SK-N-SH (cell line): ENCODE results near the gene FADS1. TPM values are rescaled to one million over a fixed set of nuclear protein-coding genes. Genes with fewer than 3 reads are reported as not detected.

Experiments
- CTCF ChIA-PET: fragments of 300-600, 350-600 bp; formaldehyde crosslinking; extraction: SDS; loops from one replicate; lab custom pipeline; 2021; lab: Yijun Ruan, JAX
- POLR2A ChIA-PET: fragments of 350-600 bp; sonication (Branson Sonifier 250); formaldehyde crosslinking; extraction: SDS; loops from one replicate; lab custom pipeline; 2020; ENCODE audit warnings: antibody characterized with exemption, inconsistent platforms; lab: Yijun Ruan, JAX
- DNase-seq: peaks from one replicate; pipeline ENCODE4 v3.0.0; 2012
- H2AFZ ChIP-seq: fragments of 200-600 bp; sonication (generic); 2 replicates; pipeline ENCODE4 v1.8.1; 2016; ENCODE audit warnings: antibody characterized with exemption, mild to moderate bottlenecking, low read depth
- H3F3A ChIP-seq: fragments of 200-600 bp; sonication (generic); replicated peaks from 2 replicates; pipeline ENCODE3; 2016; ENCODE audit warnings: antibody characterized with exemption, mild to moderate bottlenecking; ENCODE audit not compliant: insufficient read depth
- H3K27ac ChIP-seq, 2 experiments: fragments of 200-500 bp in 1 of 2; fragments of 200-600 bp in 1 of 2; sonication (Bioruptor generic) in 1 of 2; sonication (generic), shearing (Covaris generic) in 1 of 2; 2 replicates each; pipeline versions ENCODE4 v1.5.1 to v1.6.1; 2014 to 2016; ENCODE audit warnings: low read depth in 2 of 2, inconsistent platforms in 1 of 2, low read length in 1 of 2, mild to moderate bottlenecking in 1 of 2, mixed read lengths in 1 of 2
- H3K27me3 ChIP-seq: fragments of 200-600 bp; sonication (generic), shearing (Covaris generic); 2 replicates; pipeline ENCODE4 v1.6.1; 2016; ENCODE audit warnings: mixed run types; ENCODE audit not compliant: insufficient read depth
- H3K36me3 ChIP-seq, 2 experiments: fragments of 200-500 bp in 1 of 2; fragments of 200-600 bp in 1 of 2; sonication (Bioruptor generic) in 1 of 2; sonication (generic) in 1 of 2; replicated peaks in 1 of 2; 2 replicates each; pipeline versions ENCODE3 to v1.5.1; 2014 to 2016; ENCODE audit warnings: low read length in 1 of 2, mild to moderate bottlenecking in 1 of 2; ENCODE audit not compliant: insufficient read depth in 2 of 2, control insufficient read depth in 1 of 2
- H3K4me1 ChIP-seq, 2 experiments: fragments of 200-500 bp in 1 of 2; fragments of 200-600 bp in 1 of 2; sonication (Bioruptor generic) in 1 of 2; sonication (generic), shearing (Covaris generic) in 1 of 2; 2 replicates each; pipeline versions ENCODE4 v1.5.1 to v1.6.1; 2014 to 2016; ENCODE audit warnings: low read depth in 1 of 2, low read length in 1 of 2, mixed run types in 1 of 2; ENCODE audit not compliant: insufficient read depth in 2 of 2, control insufficient read depth in 1 of 2
- H3K4me2 ChIP-seq: fragments of 200-600 bp; sonication (generic), shearing (Covaris generic); 2 replicates; pipeline ENCODE4 v1.6.1; 2017; ENCODE audit warnings: mixed run types
- H3K4me3 ChIP-seq, 2 experiments: fragments of 200-500 bp in 1 of 2; fragments of 200-600 bp in 1 of 2; sonication (Bioruptor generic) in 1 of 2; sonication (generic), shearing (Covaris generic) in 1 of 2; 2 replicates each; pipeline versions ENCODE4 v1.5.1 to v1.8.1; 2014 to 2016; ENCODE audit warnings: low read depth in 2 of 2, inconsistent platforms in 1 of 2, low read length in 1 of 2, mild to moderate bottlenecking in 1 of 2, mixed read lengths in 1 of 2, moderate library complexity in 1 of 2
- H3K79me2 ChIP-seq: fragments of 200-600 bp; sonication (generic); 2 replicates; pipeline ENCODE4 v1.8.1; 2017; ENCODE audit warnings: mild to moderate bottlenecking; ENCODE audit not compliant: insufficient read depth
- H3K9ac ChIP-seq: fragments of 200-600 bp; sonication (generic); 2 replicates; pipeline ENCODE4 v1.6.1; 2017; ENCODE audit warnings: mixed run types
- H3K9me2 ChIP-seq: fragments of 200-600 bp; sonication (generic); 2 replicates; pipeline ENCODE4 v1.6.1; 2017; ENCODE audit warnings: mixed run types
- H3K9me3 ChIP-seq: fragments of 200-600 bp; sonication (generic); 2 replicates; pipeline ENCODE4 v1.6.1; 2017; ENCODE audit warnings: mixed run types, mild to moderate bottlenecking, moderate library complexity
- H4K20me1 ChIP-seq: fragments of 200-600 bp; sonication (generic); 2 replicates; pipeline ENCODE4 v1.6.1; 2017; ENCODE audit warnings: mild to moderate bottlenecking, mixed run types; ENCODE audit not compliant: insufficient read depth
- EP300 ChIP-seq, 2 experiments: IDR thresholded peaks; 2 replicates each; pipeline versions ENCODE4 v1.4.0 to v1.6.1; 2012; ENCODE audit warnings: borderline replicate concordance in 1 of 2, low read depth in 1 of 2, low read length in 1 of 2
- FOSL2 ChIP-seq: IDR thresholded peaks from 2 replicates; pipeline ENCODE4 v1.4.0; 2012; ENCODE audit warnings: low read depth, mild to moderate bottlenecking, moderate library complexity, borderline replicate concordance
- FOXM1 ChIP-seq: IDR thresholded peaks from 2 replicates; pipeline ENCODE4 v1.4.0; 2012; ENCODE audit warnings: low read depth, mild to moderate bottlenecking
- GATA2 ChIP-seq: sonication (generic); formaldehyde crosslinking; IDR thresholded peaks from 2 replicates; pipeline ENCODE4 v1.5.0; 2020; ENCODE audit warnings: mild to moderate bottlenecking, missing genetic modification reagents
- NRF1 ChIP-seq: IDR thresholded peaks from 2 replicates; pipeline ENCODE4 v1.6.1; 2012; ENCODE audit warnings: low read depth, mild to moderate bottlenecking, low read length
- PBX3 ChIP-seq: IDR thresholded peaks from 2 replicates; pipeline ENCODE4; 2012
- RAD21 ChIP-seq: IDR thresholded peaks from 2 replicates; pipeline ENCODE4 v1.6.1; 2012; ENCODE audit warnings: mild to moderate bottlenecking, low read length
- RCOR1 ChIP-seq: fragments of 150-350 bp; IDR thresholded peaks from 2 replicates; pipeline ENCODE4 v1.6.1; 2017; ENCODE audit warnings: antibody characterized with exemption, low read length
- SIN3A ChIP-seq: IDR thresholded peaks from 2 replicates; pipeline ENCODE4 v1.6.1; 2012; ENCODE audit warnings: low read depth, mild to moderate bottlenecking, low read length, moderate library complexity, borderline replicate concordance
- TAF1 ChIP-seq: IDR thresholded peaks from 2 replicates; pipeline ENCODE4 v1.6.1; 2012; ENCODE audit warnings: low read depth, mild to moderate bottlenecking, low read length, moderate library complexity, borderline replicate concordance
- TEAD4 ChIP-seq: IDR thresholded peaks from 2 replicates; pipeline ENCODE4 v1.4.0; 2012; ENCODE audit warnings: mild to moderate bottlenecking, borderline replicate concordance; ENCODE audit not compliant: insufficient read depth
- WGBS: methylation state at CpG from one replicate; pipeline ENCODE4 v1.1.6; 2017; ENCODE audit warnings: low lambda C conversion rate; 5-methylcytosine and 5-hydroxymethylcytosine counted together
- polyA plus RNA-seq, 3 experiments: library from polyadenylated mRNA; depleted of rRNA; stranded (reverse); fragments of >200 nt; gene quantifications; 2 replicates each; pipeline ENCODE4 v1.2.3, GENCODE V29; 2012
- TF ChIP-seq, protein P1 (sequence below): IDR thresholded peaks from 2 replicates; pipeline ENCODE4 v1.4.0; 2012; ENCODE audit warnings: low read depth
- TF ChIP-seq, protein P2 (sequence below): IDR thresholded peaks from 2 replicates; pipeline ENCODE4 v1.4.0; 2012; ENCODE audit warnings: low read depth, borderline replicate concordance
- TF ChIP-seq, protein P3 (sequence below): fragments of 150-350 bp; IDR thresholded peaks from 2 replicates; pipeline ENCODE4 v1.6.1; 2016; ENCODE audit warnings: mild to moderate bottlenecking, low read depth, low read length
- TF ChIP-seq, protein P4 (sequence below): fragments of 200-600 bp; sonication (generic); IDR thresholded peaks from 2 replicates; pipeline ENCODE4 v1.6.1; 2017; ENCODE audit warnings: antibody characterized with exemption, mild to moderate bottlenecking, moderate library complexity

FADS1 gene
- polyA plus RNA-seq, 1 of the 3 experiments (the other 2 are of a cell fraction), result 20.6 TPM

DNA sequence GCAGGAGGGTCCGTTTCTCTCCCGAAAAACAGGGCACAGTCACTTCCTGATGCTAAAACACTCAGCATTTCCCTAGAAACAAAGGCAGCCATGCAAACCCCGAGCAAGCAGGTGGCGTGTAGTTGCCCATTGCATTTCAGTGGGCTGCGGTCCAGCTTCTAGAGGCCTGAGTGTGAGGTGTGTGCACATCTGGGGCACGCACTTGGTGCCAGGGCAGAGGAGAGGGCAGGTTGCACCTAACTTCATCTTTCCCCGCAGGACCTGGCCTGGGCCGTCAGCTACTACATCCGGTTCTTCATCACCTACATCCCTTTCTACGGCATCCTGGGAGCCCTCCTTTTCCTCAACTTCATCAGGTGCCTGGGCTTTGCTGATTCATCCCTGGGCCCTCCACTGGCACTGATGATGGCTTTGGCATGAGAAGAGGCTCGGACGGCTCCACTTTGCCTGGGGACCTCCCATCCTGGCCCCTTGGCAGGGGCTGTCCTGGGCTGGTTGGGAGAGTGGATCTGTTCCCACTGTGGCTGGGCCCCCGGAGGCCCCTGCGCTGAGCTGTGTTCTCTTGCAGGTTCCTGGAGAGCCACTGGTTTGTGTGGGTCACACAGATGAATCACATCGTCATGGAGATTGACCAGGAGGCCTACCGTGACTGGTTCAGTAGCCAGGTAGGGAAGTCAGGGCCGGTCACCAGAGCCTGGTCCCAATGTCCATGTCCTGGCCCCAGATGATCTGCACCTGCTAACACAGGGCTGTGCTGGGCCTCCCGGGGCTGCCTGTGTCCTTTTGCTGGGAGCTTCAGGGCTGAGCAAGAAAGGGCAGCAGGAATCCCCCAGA lies 46.1 kb upstream of the FADS1 start (continued):
- TF ChIP-seq PBX3 (no peak), RAD21 (no peak), TAF1 (no peak), EP300 (IDR thresholded peaks at IDR 0.05; ENCODE audit: borderline replicate concordance in 1 of 2, low read depth in 1 of 2, low read length in 1 of 2) (no peak)
- TF ChIP-seq, protein P1, sequence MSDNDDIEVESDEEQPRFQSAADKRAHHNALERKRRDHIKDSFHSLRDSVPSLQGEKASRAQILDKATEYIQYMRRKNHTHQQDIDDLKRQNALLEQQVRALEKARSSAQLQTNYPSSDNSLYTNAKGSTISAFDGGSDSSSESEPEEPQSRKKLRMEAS, result no peak
- TF ChIP-seq, protein P2, sequence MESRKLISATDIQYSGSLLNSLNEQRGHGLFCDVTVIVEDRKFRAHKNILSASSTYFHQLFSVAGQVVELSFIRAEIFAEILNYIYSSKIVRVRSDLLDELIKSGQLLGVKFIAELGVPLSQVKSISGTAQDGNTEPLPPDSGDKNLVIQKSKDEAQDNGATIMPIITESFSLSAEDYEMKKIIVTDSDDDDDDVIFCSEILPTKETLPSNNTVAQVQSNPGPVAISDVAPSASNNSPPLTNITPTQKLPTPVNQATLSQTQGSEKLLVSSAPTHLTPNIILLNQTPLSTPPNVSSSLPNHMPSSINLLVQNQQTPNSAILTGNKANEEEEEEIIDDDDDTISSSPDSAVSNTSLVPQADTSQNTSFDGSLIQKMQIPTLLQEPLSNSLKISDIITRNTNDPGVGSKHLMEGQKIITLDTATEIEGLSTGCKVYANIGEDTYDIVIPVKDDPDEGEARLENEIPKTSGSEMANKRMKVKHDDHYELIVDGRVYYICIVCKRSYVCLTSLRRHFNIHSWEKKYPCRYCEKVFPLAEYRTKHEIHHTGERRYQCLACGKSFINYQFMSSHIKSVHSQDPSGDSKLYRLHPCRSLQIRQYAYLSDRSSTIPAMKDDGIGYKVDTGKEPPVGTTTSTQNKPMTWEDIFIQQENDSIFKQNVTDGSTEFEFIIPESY, result no peak

DNA sequence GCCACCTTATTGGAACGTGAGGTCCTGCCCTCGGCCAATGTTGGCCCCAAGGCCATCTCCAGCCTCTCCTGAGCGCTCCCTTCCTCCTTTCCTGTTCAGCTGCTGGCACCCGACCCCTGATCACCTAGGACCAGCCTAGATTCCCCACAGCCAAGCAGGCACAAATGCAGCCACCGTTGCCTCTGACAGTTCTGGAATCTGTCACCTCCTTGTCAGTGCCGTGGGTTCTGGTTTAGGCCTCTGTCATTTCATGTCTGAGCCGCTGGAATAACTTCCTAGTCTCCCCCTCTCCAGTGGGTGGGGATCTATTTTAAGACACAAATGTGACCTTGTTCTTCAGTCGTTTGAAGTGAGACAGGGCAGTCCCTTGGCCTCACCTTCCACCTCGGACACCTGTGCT lies 44.8 kb upstream of the FADS1 start:
- TF ChIP-seq, protein P3, sequence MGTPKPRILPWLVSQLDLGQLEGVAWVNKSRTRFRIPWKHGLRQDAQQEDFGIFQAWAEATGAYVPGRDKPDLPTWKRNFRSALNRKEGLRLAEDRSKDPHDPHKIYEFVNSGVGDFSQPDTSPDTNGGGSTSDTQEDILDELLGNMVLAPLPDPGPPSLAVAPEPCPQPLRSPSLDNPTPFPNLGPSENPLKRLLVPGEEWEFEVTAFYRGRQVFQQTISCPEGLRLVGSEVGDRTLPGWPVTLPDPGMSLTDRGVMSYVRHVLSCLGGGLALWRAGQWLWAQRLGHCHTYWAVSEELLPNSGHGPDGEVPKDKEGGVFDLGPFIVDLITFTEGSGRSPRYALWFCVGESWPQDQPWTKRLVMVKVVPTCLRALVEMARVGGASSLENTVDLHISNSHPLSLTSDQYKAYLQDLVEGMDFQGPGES, result no peak
- no peak for TF ChIP-seq FOSL2
- no peak for TF ChIP-seq FOXM1
- no peak for TF ChIP-seq SIN3A
- no peak for TF ChIP-seq RAD21
- no peak for TF ChIP-seq TEAD4
- no peak for TF ChIP-seq GATA2
- TF ChIP-seq RCOR1, result no peak
- TF ChIP-seq, protein P1, result no peak
- no peak for TF ChIP-seq NRF1
- TF ChIP-seq PBX3, result no peak
- TF ChIP-seq TAF1, result no peak
- TF ChIP-seq, protein P4, sequence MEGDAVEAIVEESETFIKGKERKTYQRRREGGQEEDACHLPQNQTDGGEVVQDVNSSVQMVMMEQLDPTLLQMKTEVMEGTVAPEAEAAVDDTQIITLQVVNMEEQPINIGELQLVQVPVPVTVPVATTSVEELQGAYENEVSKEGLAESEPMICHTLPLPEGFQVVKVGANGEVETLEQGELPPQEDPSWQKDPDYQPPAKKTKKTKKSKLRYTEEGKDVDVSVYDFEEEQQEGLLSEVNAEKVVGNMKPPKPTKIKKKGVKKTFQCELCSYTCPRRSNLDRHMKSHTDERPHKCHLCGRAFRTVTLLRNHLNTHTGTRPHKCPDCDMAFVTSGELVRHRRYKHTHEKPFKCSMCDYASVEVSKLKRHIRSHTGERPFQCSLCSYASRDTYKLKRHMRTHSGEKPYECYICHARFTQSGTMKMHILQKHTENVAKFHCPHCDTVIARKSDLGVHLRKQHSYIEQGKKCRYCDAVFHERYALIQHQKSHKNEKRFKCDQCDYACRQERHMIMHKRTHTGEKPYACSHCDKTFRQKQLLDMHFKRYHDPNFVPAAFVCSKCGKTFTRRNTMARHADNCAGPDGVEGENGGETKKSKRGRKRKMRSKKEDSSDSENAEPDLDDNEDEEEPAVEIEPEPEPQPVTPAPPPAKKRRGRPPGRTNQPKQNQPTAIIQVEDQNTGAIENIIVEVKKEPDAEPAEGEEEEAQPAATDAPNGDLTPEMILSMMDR, result no peak
- Histone ChIP-seq H3K27ac (no peak overlapping the region), H3K27me3 (no peaks in the 10 kb centered on the region), H2AFZ (no peak overlapping the region), H3K4me2 (no peak overlapping the region), H3K36me3 (peaks cover 12 to 29% of the 10 kb centered on the region in 2 experiments), H3K4me3 (no peak overlapping the region), H3K79me2 (no peaks in the 10 kb centered on the region), H3F3A (no peaks in the 10 kb centered on the region), H3K9me3 (no peaks in the 10 kb centered on the region), H3K9me2 (no peaks in the 10 kb centered on the region), H3K9ac (no peak overlapping the region), H4K20me1 (no peaks in the 10 kb centered on the region), H3K4me1 (no peaks in the 10 kb centered on the region)
- ChIA-PET POLR2A (no interaction called here), CTCF (interaction anchor here (1.0 to 1.6 kb wide), 2 partner anchors 36 to 87 kb away, joined by 3 to 4 read pairs; no protein-coding TSS in a partner anchor)
- DNase-seq, result no peak
- WGBS, result 86% methylated on average over 9 of the region's 9 CpGs
